Mesenchymal stem cell (in vitro differentiated cells and primary cell): ENCODE data around the gene BRD2.

Experiments used
- DNase-seq: peaks from one replicate; pipeline ENCODE4 v3.0.0-alpha.2; 2013
- H2AFZ ChIP-seq: one replicate; pipeline ENCODE4 v1.6.1; 2013; ENCODE audit warnings: low read depth, mild to moderate bottlenecking, control low read depth, inconsistent platforms, low read length, moderate library complexity
- H2AK5ac ChIP-seq: 2 replicates; pipeline ENCODE4 v1.6.1; 2013; ENCODE audit warnings: low read length, moderate library complexity, mild to moderate bottlenecking, inconsistent platforms; ENCODE audit not compliant: severe bottlenecking
- H2BK120ac ChIP-seq: one replicate; pipeline ENCODE4 v1.6.1; 2013; ENCODE audit warnings: low read depth, mild to moderate bottlenecking, inconsistent platforms, low read length, moderate library complexity
- H2BK12ac ChIP-seq, 2 experiments: one replicate each; pipeline ENCODE4 v1.6.1; 2013; ENCODE audit warnings: inconsistent platforms in 2 of 2, low read length in 2 of 2, mild to moderate bottlenecking in 2 of 2, moderate library complexity in 2 of 2, control low read depth in 1 of 2
- H2BK15ac ChIP-seq: one replicate; pipeline ENCODE4 v1.6.1; 2013; ENCODE audit warnings: mild to moderate bottlenecking, low read depth, inconsistent platforms; ENCODE audit not compliant: poor library complexity, severe bottlenecking
- H2BK5ac ChIP-seq: 2 replicates; pipeline ENCODE4 v1.6.1; 2013; ENCODE audit warnings: low read depth, mild to moderate bottlenecking, low read length, control low read depth, inconsistent platforms; ENCODE audit not compliant: poor library complexity, severe bottlenecking
- H3K14ac ChIP-seq, 2 experiments: one replicate each; pipeline ENCODE4 v1.6.1; 2013; ENCODE audit warnings: inconsistent platforms in 2 of 2, low read length in 2 of 2, control low read depth in 1 of 2, mild to moderate bottlenecking in 1 of 2, moderate library complexity in 1 of 2
- H3K18ac ChIP-seq, 2 experiments: one replicate each; pipeline ENCODE4 v1.6.1; 2013; ENCODE audit warnings: inconsistent platforms in 2 of 2, low read length in 2 of 2, control low read depth in 1 of 2, low read depth in 1 of 2, mild to moderate bottlenecking in 1 of 2
- H3K23ac ChIP-seq, 2 experiments: one replicate each; pipeline ENCODE4 v1.6.1; 2013; ENCODE audit warnings: inconsistent platforms in 2 of 2, low read length in 2 of 2, mild to moderate bottlenecking in 2 of 2, moderate library complexity in 2 of 2, control low read depth in 1 of 2
- H3K27ac ChIP-seq: 2 replicates; pipeline ENCODE4 v1.5.1; 2013; ENCODE audit warnings: mild to moderate bottlenecking, moderate library complexity, low read length, control low read depth, inconsistent platforms; ENCODE audit not compliant: poor library complexity, severe bottlenecking
- H3K27me3 ChIP-seq, 2 experiments: 2 replicates each; pipeline versions ENCODE4 v1.6.1 to v1.7.0; 2013; ENCODE audit warnings: low read length in 2 of 2, mild to moderate bottlenecking in 2 of 2, moderate library complexity in 2 of 2, control low read depth in 1 of 2, inconsistent platforms in 1 of 2; ENCODE audit not compliant: control insufficient read depth in 1 of 2, insufficient read depth in 1 of 2
- H3K36me3 ChIP-seq, 2 experiments: 2 replicates each; pipeline versions ENCODE4 v1.6.1 to v1.7.0; 2013; ENCODE audit warnings: low read length in 2 of 2, control low read depth in 1 of 2, inconsistent platforms in 1 of 2, low read depth in 1 of 2, mild to moderate bottlenecking in 1 of 2; ENCODE audit not compliant: insufficient read depth in 2 of 2, control insufficient read depth in 1 of 2
- H3K4ac ChIP-seq, 2 experiments: one replicate each; pipeline ENCODE4 v1.6.1; 2013; ENCODE audit warnings: inconsistent platforms in 2 of 2, low read length in 2 of 2, mild to moderate bottlenecking in 2 of 2, moderate library complexity in 2 of 2, control low read depth in 1 of 2, low read depth in 1 of 2
- H3K4me1 ChIP-seq: 2 replicates; pipeline ENCODE4 v1.6.1; 2013; ENCODE audit warnings: low read depth, low read length, control low read depth; ENCODE audit not compliant: control insufficient read depth, insufficient read depth
- H3K4me2 ChIP-seq: 2 replicates; pipeline ENCODE4 v1.6.1; 2013; ENCODE audit warnings: low read length, mild to moderate bottlenecking, inconsistent platforms; ENCODE audit not compliant: poor library complexity, severe bottlenecking
- H3K4me3 ChIP-seq, 2 experiments: 2 replicates each; pipeline versions ENCODE4 v1.5.1 to v1.7.0; 2013; ENCODE audit warnings: low read length in 2 of 2, mild to moderate bottlenecking in 2 of 2, control low read depth in 1 of 2, low read depth in 1 of 2; ENCODE audit not compliant: insufficient read depth in 1 of 2
- H3K79me1 ChIP-seq: replicated peaks from 2 replicates; pipeline ENCODE4 v1.6.1; 2013; ENCODE audit warnings: mild to moderate bottlenecking, control low read depth, low read length, inconsistent platforms; ENCODE audit not compliant: poor library complexity, severe bottlenecking
- H3K9ac ChIP-seq: 2 replicates; pipeline ENCODE4 v1.7.0; 2013; ENCODE audit warnings: mild to moderate bottlenecking, low read length, moderate library complexity
- H3K9me3 ChIP-seq: 2 replicates; pipeline ENCODE4 v1.7.0; 2013; ENCODE audit warnings: mild to moderate bottlenecking, low read length; ENCODE audit not compliant: control insufficient read depth
- H4K8ac ChIP-seq: one replicate; pipeline ENCODE4 v1.6.1; 2013; ENCODE audit warnings: inconsistent platforms, mild to moderate bottlenecking, low read length, moderate library complexity
- H4K91ac ChIP-seq: one replicate; pipeline ENCODE4 v1.6.1; 2013; ENCODE audit warnings: mild to moderate bottlenecking, low read length, inconsistent platforms
- WGBS: methylation state at CpG from one replicate; pipeline ENCODE4 v1.1.7; 2013; ENCODE audit warnings: mixed read lengths; 5-methylcytosine and 5-hydroxymethylcytosine counted together

The BRD2 gene

GRCh38 chr6:33013608-33014007 lies 45.2 kb downstream of the BRD2 start:
- H3K4me3 ChIP-seq, result no peak overlapping the region
- H3K27me3 ChIP-seq, result peaks cover 37 to 61% of the 10 kb centered on the region in 2 experiments
- no peak overlapping the region for H3K4me2 ChIP-seq
- 56% methylated on average over 3 of the region's 4 CpGs for WGBS
- no peak overlapping the region for H4K91ac ChIP-seq
- H2BK15ac ChIP-seq, result no peak overlapping the region
- no peak overlapping the region for H3K4ac ChIP-seq
- no peak overlapping the region for H3K14ac ChIP-seq
- no peak overlapping the region for H2BK12ac ChIP-seq
- H2AFZ ChIP-seq, result no peak overlapping the region
- no peaks in the 10 kb centered on the region for H3K79me1 ChIP-seq
- no peak overlapping the region for H3K9ac ChIP-seq
- no peak overlapping the region for H4K8ac ChIP-seq
- H3K27ac ChIP-seq, result no peak overlapping the region
- no peak overlapping the region for H2BK120ac ChIP-seq
- H2BK5ac ChIP-seq, result no peak overlapping the region
- no peaks in the 10 kb centered on the region for H3K36me3 ChIP-seq
- H2AK5ac ChIP-seq, result no peak overlapping the region
- peaks cover 5% of the 10 kb centered on the region for H3K4me1 ChIP-seq
- no peak overlapping the region for H3K18ac ChIP-seq
- no peaks in the 10 kb centered on the region for H3K9me3 ChIP-seq
- no peak overlapping the region for H3K23ac ChIP-seq
- no peak for DNase-seq

DNA sequence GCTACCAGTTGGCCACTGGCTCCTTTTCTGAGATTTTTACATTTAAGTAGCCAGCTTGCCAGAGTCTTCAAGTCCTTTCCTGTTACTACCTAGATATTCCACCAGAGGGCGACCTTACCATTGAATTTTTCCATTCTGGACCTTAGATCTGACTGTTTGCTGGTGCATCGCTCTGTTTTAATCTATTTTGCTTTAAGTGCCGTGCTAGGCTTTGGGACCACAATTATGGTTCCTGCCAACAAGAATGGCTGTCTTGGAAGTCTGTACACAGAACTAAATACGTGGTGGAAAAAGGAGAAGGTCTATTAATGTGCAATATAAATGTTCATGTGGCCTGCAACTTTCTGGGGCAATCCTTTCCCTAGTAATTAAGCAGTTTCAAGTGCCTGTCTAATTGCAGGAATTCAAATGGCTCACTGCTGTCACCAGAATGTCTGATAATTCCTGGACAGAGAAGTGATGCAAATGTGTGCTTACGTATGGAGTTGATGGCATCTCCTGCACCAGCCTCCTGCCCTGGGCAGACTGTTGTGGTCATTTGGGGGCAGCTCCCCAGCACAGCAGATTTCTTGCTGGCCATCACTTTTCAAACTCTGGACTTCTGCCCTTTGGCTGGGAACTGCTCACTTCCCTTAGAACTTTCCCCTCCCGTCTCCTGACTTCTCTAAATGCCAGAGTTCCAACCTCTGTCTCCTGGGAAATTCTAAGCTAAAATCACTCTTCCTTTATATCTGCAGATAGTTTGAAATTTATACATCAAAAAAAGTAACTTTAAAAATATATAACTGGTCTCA lies 46.6 kb downstream of the BRD2 start:
- 18% methylated on average over 6 of the region's 6 CpGs for WGBS
- Histone ChIP-seq H3K14ac (no peak overlapping the region), H3K4ac (no peak overlapping the region), H3K79me1 (no peaks in the 10 kb centered on the region), H3K36me3 (no peaks in the 10 kb centered on the region), H2BK120ac (no peak overlapping the region), H3K23ac (no peak overlapping the region), H2BK12ac (no peak overlapping the region), H2BK15ac (no peak overlapping the region), H3K27me3 (peaks cover 26 to 62% of the 10 kb centered on the region in 2 experiments), H3K9ac (peak overlapping the region; percentile 20), H3K18ac (no peak overlapping the region), H3K9me3 (no peaks in the 10 kb centered on the region), H4K91ac (no peak overlapping the region), H3K4me3 (no peak overlapping the region), H4K8ac (no peak overlapping the region), H2AFZ (no peak overlapping the region), H3K27ac (no peak overlapping the region), H2AK5ac (no peak overlapping the region), H2BK5ac (no peak overlapping the region), H3K4me2 (no peak overlapping the region), H3K4me1 (no peaks in the 10 kb centered on the region)
- DNase-seq, result peak; percentile 85

DNA sequence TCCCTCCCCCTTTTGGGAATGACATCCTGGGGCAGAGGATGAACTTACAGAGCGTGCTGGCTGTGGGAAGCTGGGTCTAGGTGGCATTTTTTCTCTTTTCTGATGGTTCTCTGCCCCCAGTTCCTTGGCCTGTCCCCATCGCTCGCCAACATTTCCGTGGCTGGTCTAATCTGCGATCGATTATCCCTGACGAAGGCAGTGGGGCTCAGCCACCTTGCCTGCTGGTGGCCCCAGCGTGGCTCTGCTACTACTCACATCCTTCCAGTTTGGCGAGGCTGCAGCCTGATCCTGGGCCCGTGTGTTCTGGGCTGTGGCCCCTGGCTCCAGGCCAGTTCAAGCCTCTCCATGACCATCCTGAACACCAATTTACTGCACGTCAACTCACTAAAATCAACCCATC lies 47.4 kb downstream of the BRD2 start:
- Histone ChIP-seq H3K23ac (no peak overlapping the region), H4K8ac (peak overlapping the region; percentile 12), H2AFZ (no peak overlapping the region), H3K4ac (no peak overlapping the region), H3K27me3 (peaks cover 26 to 62% of the 10 kb centered on the region in 2 experiments), H3K4me1 (no peaks in the 10 kb centered on the region), H3K9ac (no peak overlapping the region), H3K4me2 (no peak overlapping the region), H2AK5ac (no peak overlapping the region), H3K36me3 (no peaks in the 10 kb centered on the region), H4K91ac (no peak overlapping the region), H3K18ac (no peak overlapping the region), H3K79me1 (no peaks in the 10 kb centered on the region), H2BK12ac (peak overlapping the region in 1 of 2 experiments; percentile 86), H2BK15ac (no peak overlapping the region), H2BK5ac (no peak overlapping the region), H3K27ac (no peak overlapping the region), H2BK120ac (no peak overlapping the region), H3K9me3 (no peaks in the 10 kb centered on the region), H3K14ac (no peak overlapping the region), H3K4me3 (no peak overlapping the region)
- WGBS, result 73% methylated on average over 11 of the region's 11 CpGs
- DNase-seq, result no peak

- no peak for DNase-seq
- Histone ChIP-seq H3K9me3 (no peaks in the 10 kb centered on the region), H3K79me1 (no peaks in the 10 kb centered on the region), H3K4me3 (no peak overlapping the region), H3K4me1 (no peaks in the 10 kb centered on the region), H2BK120ac (no peak overlapping the region), H2BK5ac (no peak overlapping the region), H2BK15ac (no peak overlapping the region), H3K4me2 (no peak overlapping the region), H3K27me3 (peaks cover 21 to 70% of the 10 kb centered on the region in 2 experiments), H2AK5ac (no peak overlapping the region), H4K91ac (no peak overlapping the region), H2BK12ac (no peak overlapping the region), H3K18ac (no peak overlapping the region), H3K4ac (no peak overlapping the region), H3K23ac (peak overlapping the region in 1 of 2 experiments; percentile 77), H4K8ac (no peak overlapping the region), H3K27ac (no peak overlapping the region), H3K9ac (no peak overlapping the region), H2AFZ (peak overlapping the region; percentile 23), H3K36me3 (no peaks in the 10 kb centered on the region), H3K14ac (no peak overlapping the region)
- 86% methylated on average over 4 of the region's 4 CpGs for WGBS
Observed at GRCh38 chr6:33017018-33017417, 48.6 kb downstream of the BRD2 start.
